ENCODE data around the gene HTRA3.

DNA sequence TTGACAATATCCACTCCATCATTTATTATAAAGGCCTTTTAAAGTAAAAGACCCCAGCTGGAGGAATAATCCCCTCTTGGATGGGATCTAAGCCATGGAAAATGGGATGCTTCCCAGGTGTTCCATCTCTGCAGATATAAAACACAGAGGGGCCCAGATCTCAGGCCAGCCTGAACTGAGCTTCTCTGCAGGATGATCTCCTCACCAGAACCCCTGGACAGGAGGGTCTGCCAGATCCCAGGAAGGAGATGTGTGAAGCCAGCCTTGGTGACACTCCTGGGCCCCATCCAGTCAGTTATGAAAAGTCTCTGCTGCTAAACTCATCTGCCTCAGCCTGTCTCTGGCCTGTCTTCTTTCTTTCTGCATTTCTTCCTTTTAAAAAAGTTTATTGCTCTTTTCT is 56.7 kb downstream of the HTRA3 start:
- TF ChIP-seq EZH2 (IDR thresholded peaks at IDR 0.05) (no peak), POLR2AphosphoS5 (IDR thresholded peaks at IDR 0.05; ENCODE audit: borderline replicate concordance, low read depth, low read length) (no peak)
